ENCODE measurements around the gene LDB2. TPM values are rescaled to one million over a fixed set of nuclear protein-coding genes. Genes with fewer than 3 reads are reported as not detected.

Gene LDB2
- total and polyA plus RNA-seq, 2 of the 8 experiments (the other 6 are each of a cell fraction or from before 2014, with no cell fraction given), result 57.0 to 140 TPM

GRCh38 chr4:16659079-16659478, 239.4 kb downstream of the LDB2 start:
- H3K23me2 ChIP-seq (ENCODE audit: low read depth, low read length), result no peaks in the 10 kb centered on the region
- no peak overlapping the region for H3K18ac ChIP-seq (ENCODE audit: extremely low read depth, low read length)
- no peak overlapping the region for H3K14ac ChIP-seq (ENCODE audit: insufficient read length)
- no peaks in the 10 kb centered on the region for H3K27me3 ChIP-seq (replicated peaks in 1 of 4; ENCODE audit: control insufficient read depth in 3 of 4, extremely low read depth in 1 of 4, insufficient read depth in 3 of 4, low read length in 3 of 4)
- H4K8ac ChIP-seq (ENCODE audit: extremely low read depth, insufficient read depth, low read length), result no peak overlapping the region
- H2AK5ac ChIP-seq (ENCODE audit: low read depth, low read length), result no peak overlapping the region
- DNase-seq (ENCODE audit: low read depth in 1 of 2, low spot score in 2 of 2) (no peak), FAIRE-seq (no peak)
- no peak overlapping the region for H2BK20ac ChIP-seq (ENCODE audit: low read length)
- no peak overlapping the region for H2AFZ ChIP-seq (ENCODE audit: low read length)
- H2BK12ac ChIP-seq (ENCODE audit: low read depth, low read length), result no peak overlapping the region
- H4K20me1 ChIP-seq (replicated peaks in 1 of 2; ENCODE audit: control insufficient read depth in 1 of 2, insufficient read depth in 2 of 2, low read length in 2 of 2), result no peaks in the 10 kb centered on the region
- peaks cover 0 to 5% (median 2%) of the 10 kb centered on the region in 4 experiments; a peak in 3 of 8 replicates for H3K36me3 ChIP-seq (ENCODE audit: control insufficient read depth in 2 of 4, insufficient read depth in 4 of 4, low read length in 3 of 4)
- peaks cover 0 to 9% of the 10 kb centered on the region in 2 experiments; a peak in 1 of 4 replicates for H3K9me3 ChIP-seq (ENCODE audit: insufficient read depth in 2 of 2, low read depth in 1 of 2, low read length in 1 of 2)
- H3K9ac ChIP-seq (replicated peaks in 1 of 4; ENCODE audit: extremely low read depth in 1 of 4, low read depth in 3 of 4, low read length in 3 of 4), result no peak overlapping the region
- no peak overlapping the region for H2BK15ac ChIP-seq (ENCODE audit: low read length)
- no peaks in the 10 kb centered on the region; the same call in 1 of the 2 replicates for H3K79me1 ChIP-seq (ENCODE audit: low read depth, low read length)
- no peak overlapping the region for H4K91ac ChIP-seq (replicated peaks; ENCODE audit: insufficient read length, low read length)
- H3K4me3 ChIP-seq (ENCODE audit: extremely low read depth in 1 of 4, insufficient read depth in 2 of 4, low read depth in 3 of 4, low read length in 4 of 4), result no peak overlapping the region
- WGBS, 2 experiments (ENCODE audit: extremely low coverage in 1 of 2, insufficient coverage in 1 of 2, insufficient read length in 1 of 2, insufficient replicate concordance in 2 of 2, low coverage in 1 of 2, low lambda C conversion rate in 2 of 2, missing lambda C conversion rate in 1 of 2), result 90% methylated on average over 6 of the region's 6 CpGs; no CpG with 5 or more reads in 1 of the 2 experiments
- H3K4ac ChIP-seq (replicated peaks; ENCODE audit: insufficient read length, low read depth, low read length), result no peak overlapping the region
- H4K5ac ChIP-seq (ENCODE audit: insufficient read length, low read depth, low read length), result no peak overlapping the region
- POLR2A ChIA-PET (ENCODE audit: partially characterized antibody), result no interaction called here
- H2BK5ac ChIP-seq (ENCODE audit: low read depth, low read length), result no peak overlapping the region
- no peaks in the 10 kb centered on the region for H3K79me2 ChIP-seq (ENCODE audit: control insufficient read depth in 1 of 2, insufficient read depth in 2 of 2, low read length in 2 of 2)
- H2BK120ac ChIP-seq (replicated peaks; ENCODE audit: low read depth, low read length), result no peak overlapping the region
- CTCF ChIA-PET (ENCODE audit: partially characterized antibody), result interaction anchor here (0.6 to 0.9 kb wide), 2 partner anchors 8 to 11 kb away, joined by 3 read pairs; no protein-coding TSS in a partner anchor
- no peak overlapping the region for H3K4me2 ChIP-seq (ENCODE audit: insufficient read depth in 1 of 2, low read depth in 2 of 2, low read length in 2 of 2)
- H3K56ac ChIP-seq (replicated peaks; ENCODE audit: insufficient read length, low read depth, low read length), result no peak overlapping the region
- H3K4me1 ChIP-seq (replicated peaks in 1 of 4; ENCODE audit: control insufficient read depth in 3 of 4, insufficient read depth in 4 of 4, low read length in 3 of 4), result no peaks in the 10 kb centered on the region; a peak in 1 of 7 replicates
- no peak overlapping the region for H3K23ac ChIP-seq (ENCODE audit: insufficient read length)
- no peak for TF ChIP-seq SP4 (IDR thresholded peaks at IDR 0.05; ENCODE audit: low read length)
- TF ChIP-seq NRF1 (IDR thresholded peaks at IDR 0.05; ENCODE audit: low read depth, low read length), result no peak
- TF ChIP-seq KDM5A (IDR thresholded peaks at IDR 0.05; ENCODE audit: low read length), result no peak
- TF ChIP-seq, protein P1, sequence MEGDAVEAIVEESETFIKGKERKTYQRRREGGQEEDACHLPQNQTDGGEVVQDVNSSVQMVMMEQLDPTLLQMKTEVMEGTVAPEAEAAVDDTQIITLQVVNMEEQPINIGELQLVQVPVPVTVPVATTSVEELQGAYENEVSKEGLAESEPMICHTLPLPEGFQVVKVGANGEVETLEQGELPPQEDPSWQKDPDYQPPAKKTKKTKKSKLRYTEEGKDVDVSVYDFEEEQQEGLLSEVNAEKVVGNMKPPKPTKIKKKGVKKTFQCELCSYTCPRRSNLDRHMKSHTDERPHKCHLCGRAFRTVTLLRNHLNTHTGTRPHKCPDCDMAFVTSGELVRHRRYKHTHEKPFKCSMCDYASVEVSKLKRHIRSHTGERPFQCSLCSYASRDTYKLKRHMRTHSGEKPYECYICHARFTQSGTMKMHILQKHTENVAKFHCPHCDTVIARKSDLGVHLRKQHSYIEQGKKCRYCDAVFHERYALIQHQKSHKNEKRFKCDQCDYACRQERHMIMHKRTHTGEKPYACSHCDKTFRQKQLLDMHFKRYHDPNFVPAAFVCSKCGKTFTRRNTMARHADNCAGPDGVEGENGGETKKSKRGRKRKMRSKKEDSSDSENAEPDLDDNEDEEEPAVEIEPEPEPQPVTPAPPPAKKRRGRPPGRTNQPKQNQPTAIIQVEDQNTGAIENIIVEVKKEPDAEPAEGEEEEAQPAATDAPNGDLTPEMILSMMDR (IDR thresholded peaks at IDR 0.05; ENCODE audit: control extremely low read depth in 1 of 3, insufficient read depth in 1 of 3, low read depth in 1 of 3, low read length in 3 of 3), result no peak
- TF ChIP-seq POU5F1 (IDR thresholded peaks at IDR 0.05; ENCODE audit: low read depth, low read length), result no peak
- TF ChIP-seq FOSL1 (IDR thresholded peaks at IDR 0.05; ENCODE audit: insufficient read depth, low read depth, low read length), result no peak
- no peak for TF ChIP-seq USF2 (IDR thresholded peaks at IDR 0.05; ENCODE audit: low read length)
- no peak for TF ChIP-seq CTBP2 (IDR thresholded peaks at IDR 0.05; ENCODE audit: borderline replicate concordance, insufficient read depth, insufficient read length, low read length)
- no peak for TF ChIP-seq EP300 (IDR thresholded peaks at IDR 0.05; ENCODE audit: borderline replicate concordance in 1 of 2, low read depth in 2 of 2, low read length in 2 of 2)
- no peak overlapping the region for H3K27ac ChIP-seq (ENCODE audit: low read depth, low read length)

Measured in H1 (cell line).